GM10847 (cell line): ENCODE data around the gene IFIH1.

Experiments
- POLR2A ChIP-seq: IDR thresholded peaks from 2 replicates; pipeline ENCODE4 v1.6.1; 2011; ENCODE audit not compliant: insufficient read length; ENCODE audit errors: extremely low read depth

Gene IFIH1

GRCh38 chr2:162293122-162293786 lies 25.2 kb downstream of the IFIH1 start:
- no peak for TF ChIP-seq POLR2A

DNA sequence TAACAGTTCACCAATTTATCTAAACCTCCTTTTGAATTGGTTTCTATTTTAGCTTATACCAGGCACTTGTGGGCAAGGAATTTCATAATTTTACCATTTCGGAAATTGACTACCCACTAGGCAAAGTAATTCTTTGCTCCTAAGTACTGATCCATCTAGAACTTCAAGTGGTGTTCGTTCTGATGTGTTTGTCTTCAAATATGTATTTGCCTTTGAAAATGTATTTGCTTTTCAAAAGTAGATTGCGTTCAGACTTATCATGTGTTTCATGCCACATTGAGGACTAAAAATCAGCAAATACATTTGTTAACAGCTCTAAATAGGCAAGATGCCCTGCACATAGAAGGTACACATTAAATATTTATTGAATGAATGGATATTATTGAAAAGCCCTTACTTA lies 26.7 kb downstream of the IFIH1 start:
- TF ChIP-seq POLR2A, result no peak

DNA sequence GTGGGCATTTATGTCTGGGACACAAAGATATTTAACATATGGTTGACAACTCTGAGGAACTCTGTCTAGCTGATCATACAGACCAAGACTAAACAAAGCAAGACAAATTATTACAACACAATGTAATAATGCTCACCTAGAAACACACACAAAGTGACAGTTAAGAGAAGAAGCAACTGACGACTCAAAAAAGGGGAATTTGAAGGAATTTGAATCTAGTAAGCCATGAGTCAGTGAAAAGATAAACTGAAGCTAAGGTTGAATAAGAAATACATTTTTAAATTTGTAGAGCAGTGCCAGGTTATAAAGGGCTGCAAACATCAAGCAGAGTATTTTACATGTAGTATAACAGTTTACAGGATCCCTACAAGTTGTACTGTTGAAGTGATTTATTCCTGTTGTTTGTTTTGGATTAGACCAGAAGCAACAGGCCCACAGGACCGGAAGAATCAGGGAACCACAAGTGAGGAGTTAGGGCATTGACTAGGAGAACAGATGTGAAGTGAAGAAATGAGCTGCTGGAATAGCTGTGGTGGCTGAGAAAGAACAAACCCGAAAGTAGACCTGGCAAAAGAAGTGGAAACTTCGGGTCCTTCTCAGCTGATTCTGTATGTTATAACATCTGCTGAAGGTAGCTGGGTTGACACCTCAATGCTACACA lies 35.6 kb downstream of the IFIH1 start:
- no peak for TF ChIP-seq POLR2A

- TF ChIP-seq POLR2A, result no peak
Observed at GRCh38 chr2:162280654-162281053, 37.8 kb downstream of the IFIH1 start.

DNA sequence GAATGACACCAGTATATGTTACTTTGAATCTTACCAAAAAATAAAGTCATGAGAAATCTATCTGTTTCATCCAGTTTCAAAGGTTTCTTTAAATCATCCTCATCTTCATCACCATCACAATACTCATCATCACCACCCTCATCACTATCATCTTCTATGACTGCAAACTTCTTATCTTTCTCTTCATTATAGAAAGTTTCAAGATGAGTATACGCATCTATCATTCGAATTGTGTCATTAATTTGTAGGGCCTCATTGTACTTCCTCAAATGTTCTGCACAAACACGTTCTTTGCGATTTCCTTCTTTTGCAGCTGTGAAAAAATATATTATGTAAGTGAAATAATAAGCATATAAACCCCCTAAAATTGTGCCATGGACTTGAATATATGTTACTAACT lies 41.1 kb downstream of the IFIH1 start:
- no peak for TF ChIP-seq POLR2A

DNA sequence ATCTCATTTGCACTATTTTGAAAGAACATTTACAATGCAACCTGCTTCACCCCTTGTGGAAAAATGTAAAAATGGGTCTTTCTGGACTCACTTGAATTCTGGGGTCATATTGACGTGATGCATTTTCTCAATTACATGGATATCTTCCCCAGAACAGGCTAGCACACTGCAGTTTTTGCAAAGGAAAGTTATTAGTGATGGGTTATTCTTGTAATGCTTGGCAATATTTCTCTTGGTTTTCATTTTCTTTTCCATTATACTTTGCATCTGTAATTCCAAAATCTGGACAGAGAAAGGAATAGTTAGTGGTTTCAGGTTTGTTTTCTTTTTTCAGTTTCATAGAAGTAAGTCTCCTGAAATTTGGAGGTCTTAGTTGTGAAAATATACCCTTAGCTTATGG lies 50.5 kb downstream of the IFIH1 start:
- no peak for TF ChIP-seq POLR2A

DNA sequence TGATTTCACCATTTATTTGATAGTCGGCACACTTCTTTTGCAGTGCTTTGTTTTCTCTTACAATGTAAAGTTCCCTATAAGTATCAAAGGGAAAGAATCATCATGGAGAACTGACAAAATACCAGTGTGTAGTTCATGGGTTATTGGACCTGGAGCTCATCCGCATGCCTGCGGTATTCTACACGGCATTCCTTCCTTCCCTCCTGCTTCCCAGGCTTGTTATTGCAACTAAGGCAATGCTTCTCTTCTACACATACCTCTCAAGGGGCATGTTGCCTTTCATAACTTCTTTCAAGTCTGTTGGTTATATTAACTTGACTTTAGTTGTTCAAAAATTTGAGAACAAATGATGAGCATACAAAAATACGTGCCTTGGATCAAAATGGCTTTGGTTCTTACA lies 51.0 kb downstream of the IFIH1 start:
- TF ChIP-seq POLR2A, result no peak

- no peak for TF ChIP-seq POLR2A
Observed at GRCh38 chr2:162266460-162266760, 52.1 kb downstream of the IFIH1 start.

DNA sequence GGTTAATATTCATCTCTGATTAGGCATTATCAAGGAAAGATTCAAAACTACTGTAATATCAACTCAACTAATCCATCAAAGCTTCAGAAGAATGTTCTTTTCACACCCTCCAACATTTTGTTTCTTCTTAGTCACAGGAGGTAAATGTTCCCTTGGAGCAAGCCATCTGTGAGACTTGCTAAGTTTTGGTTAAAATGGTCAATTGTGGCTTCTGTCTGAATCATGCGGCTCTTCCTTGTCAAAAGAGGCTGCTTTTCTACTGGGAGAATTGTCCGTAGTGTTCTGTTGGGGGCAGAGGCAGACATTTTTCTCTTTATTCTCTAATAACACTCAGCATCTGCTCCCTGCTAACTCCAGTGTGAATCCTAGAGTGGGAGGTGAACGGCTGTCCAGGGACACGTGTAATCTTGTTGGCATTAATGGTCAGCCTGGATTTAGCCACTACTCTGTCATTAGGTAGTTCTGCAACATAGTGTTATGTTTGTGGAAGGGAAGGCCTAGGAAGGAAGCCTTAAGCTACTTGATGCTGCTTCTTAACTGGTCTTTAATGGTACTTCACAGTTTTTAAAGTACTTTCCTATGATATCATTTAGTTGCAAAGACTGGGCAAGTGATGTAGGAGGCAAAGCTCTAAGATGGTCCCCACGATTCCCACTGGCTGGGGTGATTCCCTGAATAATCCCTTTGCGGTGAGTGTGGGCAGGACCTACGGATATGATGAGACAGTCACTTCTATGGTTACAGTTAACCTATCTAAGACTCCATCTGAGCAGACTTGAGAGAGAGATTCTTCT lies 52.6 kb downstream of the IFIH1 start:
- TF ChIP-seq POLR2A, result no peak

- TF ChIP-seq POLR2A, result no peak
Observed at GRCh38 chr2:162261032-162261945, 57.2 kb downstream of the IFIH1 start.

GRCh38 chr2:162258686-162259085 lies 59.8 kb downstream of the IFIH1 start:
- TF ChIP-seq POLR2A, result no peak

DNA sequence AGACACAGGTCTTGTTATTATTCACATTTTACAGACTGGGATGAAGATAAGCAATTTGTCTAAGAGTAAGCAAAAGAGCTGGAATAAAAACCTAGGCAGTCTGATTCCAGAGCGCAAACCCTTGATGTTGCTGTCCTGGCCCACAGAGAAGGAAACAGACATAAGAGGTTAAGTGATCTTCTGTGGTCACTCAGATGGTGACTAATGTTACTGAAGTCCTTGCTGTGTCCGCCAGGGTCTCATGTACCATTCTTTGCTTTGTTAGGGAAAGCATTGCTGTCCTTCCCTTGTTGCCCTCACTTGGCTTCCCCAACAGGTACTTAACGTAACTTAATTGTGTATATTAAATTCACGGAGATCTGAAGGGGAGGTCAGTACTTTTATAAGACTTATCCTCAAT lies 60.3 kb downstream of the IFIH1 start:
- no peak for TF ChIP-seq POLR2A

DNA sequence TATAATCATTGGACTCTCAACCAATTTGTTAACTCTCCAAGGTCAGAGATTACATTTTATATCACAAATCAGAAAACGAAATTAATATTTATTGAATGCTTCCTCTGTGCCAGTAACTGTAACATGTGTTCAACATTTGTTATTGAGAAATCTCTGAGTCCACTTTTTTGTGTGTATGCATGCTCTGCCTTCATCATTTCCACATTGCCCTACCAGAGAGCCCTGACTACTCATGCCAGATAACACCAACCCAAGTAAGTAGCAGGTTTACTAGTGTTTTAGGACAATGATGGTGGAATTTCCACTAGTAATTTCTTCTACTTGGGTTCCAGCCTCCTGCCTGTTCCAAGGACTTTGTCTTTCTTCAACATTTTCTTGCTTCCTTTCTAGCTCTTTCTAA lies 61.1 kb downstream of the IFIH1 start:
- no peak for TF ChIP-seq POLR2A

DNA sequence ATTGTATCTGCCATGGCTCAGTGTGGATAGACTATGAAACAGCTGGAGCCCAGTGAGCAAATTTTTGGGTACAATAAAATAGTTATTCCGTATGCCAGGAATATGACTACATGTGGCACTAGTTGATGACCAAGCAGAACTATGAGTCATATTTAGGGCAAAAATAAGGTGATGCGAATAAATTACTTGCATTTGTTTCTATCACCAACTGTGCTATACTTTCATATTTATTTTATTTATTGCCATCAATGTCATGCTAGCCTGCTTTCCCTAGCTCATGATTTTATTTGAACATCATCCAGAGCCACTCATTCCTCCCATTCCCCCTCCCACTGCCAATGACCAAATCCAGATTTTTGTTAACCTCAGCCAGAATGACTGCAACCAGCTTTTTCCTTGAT lies 61.9 kb downstream of the IFIH1 start:
- no peak for TF ChIP-seq POLR2A

DNA sequence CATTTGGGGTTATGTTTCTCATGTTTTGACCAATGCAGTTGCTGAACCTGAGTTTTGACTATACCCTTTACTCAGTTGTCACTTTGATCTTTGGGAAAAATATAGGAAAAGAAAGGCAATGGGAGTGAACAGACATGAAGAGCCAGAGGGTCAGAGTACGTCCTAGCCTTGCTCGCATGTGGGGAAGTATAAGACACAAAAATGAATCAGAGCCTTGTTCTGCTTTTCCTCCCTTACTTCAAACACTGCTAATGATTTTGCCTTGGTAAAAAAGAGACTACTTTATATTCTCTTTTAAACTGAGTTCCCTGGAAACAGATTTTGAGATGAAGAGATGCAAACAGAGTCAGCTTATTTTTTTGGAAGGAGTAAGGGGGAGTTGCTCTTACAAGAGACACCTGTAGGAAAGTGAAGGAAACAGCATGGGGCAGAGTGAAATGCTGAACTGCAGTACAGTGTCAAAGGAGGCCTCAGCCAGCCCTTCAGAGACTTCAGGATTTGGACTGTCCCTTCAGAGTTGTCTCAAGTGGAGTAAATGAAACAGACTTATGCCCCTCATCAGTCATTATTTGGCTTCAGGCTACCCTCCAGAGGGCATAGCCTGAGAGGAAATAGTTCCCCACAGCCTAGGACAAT lies 64.1 kb downstream of the IFIH1 start:
- no peak for TF ChIP-seq POLR2A
